Measurements from ENCODE around the gene SRSF10.
A peak's percentile ranks its signal among the peaks of the same experiment; 100 is the strongest.

The SRSF10 gene

GRCh38 chr1:23964235-23964668, 15.9 kb downstream of the SRSF10 start:
- Histone ChIP-seq H3K27ac (replicated peaks) (peak overlapping the region; percentile 35), H3K27me3 (ENCODE audit: insufficient read depth, poor library complexity, severe bottlenecking) (no peaks in the 10 kb centered on the region), H3K4me3 (replicated peaks; ENCODE audit: insufficient read depth, low read length) (no peak overlapping the region)
- DNase-seq (ENCODE audit: low read depth in 1 of 2, low spot score in 1 of 2), result no peak
- TF ChIP-seq REST (IDR thresholded peaks at IDR 0.05; ENCODE audit: insufficient replicate concordance, low read depth) (no peak), POLR2AphosphoS5 (IDR thresholded peaks at IDR 0.05; ENCODE audit: low read depth) (peak; percentile 57; the same call in 1 of the 2 replicates)

- TF ChIP-seq POLR2AphosphoS5 (IDR thresholded peaks at IDR 0.05; ENCODE audit: low read depth) (no peak), CTCF (IDR thresholded peaks at IDR 0.05; ENCODE audit: insufficient read depth, low read length) (no peak), SPI1 (IDR thresholded peaks at IDR 0.05; ENCODE audit: borderline replicate concordance, low read depth) (no peak), REST (IDR thresholded peaks at IDR 0.05; ENCODE audit: insufficient replicate concordance, low read depth) (no peak), GABPA (IDR thresholded peaks at IDR 0.05; ENCODE audit: low read depth) (no peak)
- Histone ChIP-seq H3K4me3 (replicated peaks; ENCODE audit: insufficient read depth, low read length) (no peak overlapping the region), H3K27me3 (ENCODE audit: insufficient read depth, poor library complexity, severe bottlenecking) (no peaks in the 10 kb centered on the region), H3K27ac (replicated peaks) (no peak overlapping the region)
- no peak for DNase-seq (ENCODE audit: low read depth in 1 of 2, low spot score in 1 of 2)
Observed at GRCh38 chr1:23963617-23964234, 16.4 kb downstream of the SRSF10 start.

GRCh38 chr1:23960291-23961020, 19.7 kb downstream of the SRSF10 start:
- no peak for DNase-seq (ENCODE audit: low read depth in 1 of 2, low spot score in 1 of 2)
- no peaks in the 10 kb centered on the region for H3K27me3 ChIP-seq (ENCODE audit: insufficient read depth, poor library complexity, severe bottlenecking)
- peak overlapping the region; percentile 100 for H3K27ac ChIP-seq (replicated peaks)
- H3K4me3 ChIP-seq (replicated peaks; ENCODE audit: insufficient read depth, low read length), result peak overlapping the region; percentile 48
- TF ChIP-seq POLR2AphosphoS5 (IDR thresholded peaks at IDR 0.05; ENCODE audit: low read depth) (no peak), REST (IDR thresholded peaks at IDR 0.05; ENCODE audit: insufficient replicate concordance, low read depth) (no peak), CTCF (IDR thresholded peaks at IDR 0.05; ENCODE audit: insufficient read depth, low read length) (no peak), SPI1 (IDR thresholded peaks at IDR 0.05; ENCODE audit: borderline replicate concordance, low read depth) (no peak), GABPA (IDR thresholded peaks at IDR 0.05; ENCODE audit: low read depth) (no peak)
